GM12878 (cell line): ENCODE data around the gene MIEF1. TPM values are rescaled to one million over a fixed set of nuclear protein-coding genes. Genes with fewer than 3 reads are reported as not detected.

ENCODE experiments used
- CHD2 ChIP-seq: IDR thresholded peaks from 2 replicates; pipeline ENCODE4 v1.6.1; 2011; ENCODE audit warnings: low read depth, low read length, improper control_type of control experiment, borderline replicate concordance
- CREB1 ChIP-seq: IDR thresholded peaks from 2 replicates; pipeline ENCODE4 v1.6.1; 2012; ENCODE audit warnings: low read depth, mild to moderate bottlenecking, inconsistent platforms
- E2F8 ChIP-seq: fragments of 450-650 bp; IDR thresholded peaks from 2 replicates; pipeline ENCODE4 v1.6.1; 2018; ENCODE audit warnings: mild to moderate bottlenecking, low read depth, moderate library complexity; ENCODE audit not compliant: partially characterized antibody
- EGR1 ChIP-seq, 2 experiments: IDR thresholded peaks; 1 replicate in 1 of 2; 2 replicates in 1 of 2; pipeline ENCODE4 v1.6.1; 2011 to 2012; ENCODE audit warnings: low read depth in 2 of 2, low read length in 2 of 2, borderline replicate concordance in 1 of 2, mild to moderate bottlenecking in 1 of 2, moderate library complexity in 1 of 2
- IRF5 ChIP-seq: fragments of 450-650 bp; IDR thresholded peaks from 2 replicates; pipeline ENCODE4 v1.6.1; 2017; ENCODE audit warnings: borderline replicate concordance
- JUND ChIP-seq: IDR thresholded peaks from 2 replicates; pipeline ENCODE4 v1.6.1; 2012; ENCODE audit warnings: low read depth, mild to moderate bottlenecking, low read length, improper control_type of control experiment, moderate library complexity
- KAT2A ChIP-seq: conservative IDR thresholded peaks from 2 replicates; pipeline ENCODE4 v1.6.1; 2011; ENCODE audit warnings: low read depth, low read length; ENCODE audit not compliant: control insufficient read depth
- MXI1 ChIP-seq: fragments of 150-350 bp; IDR thresholded peaks from 2 replicates; pipeline ENCODE4 v1.6.1; 2011; ENCODE audit warnings: low read depth, mild to moderate bottlenecking, inconsistent platforms, low read length, improper control_type of control experiment
- PAX5 ChIP-seq: IDR thresholded peaks from 2 replicates; pipeline ENCODE4 v1.6.1; 2011; ENCODE audit warnings: low read depth, low read length, borderline replicate concordance
- POU2F2 ChIP-seq: IDR thresholded peaks from 3 replicates; pipeline ENCODE4 v1.6.1; 2011; ENCODE audit warnings: low read depth, mild to moderate bottlenecking, low read length, borderline replicate concordance
- RAD51 ChIP-seq: fragments of 450-650 bp; IDR thresholded peaks from 2 replicates; pipeline ENCODE4 v1.6.1; 2016; ENCODE audit warnings: moderate library complexity, mild to moderate bottlenecking, inconsistent platforms
- SRF ChIP-seq, 2 experiments: IDR thresholded peaks; 2 replicates each; pipeline ENCODE4 v1.6.1; 2011; ENCODE audit warnings: low read depth in 2 of 2, low read length in 2 of 2, mild to moderate bottlenecking in 1 of 2, moderate library complexity in 1 of 2
- SUPT20H ChIP-seq: IDR thresholded peaks from 2 replicates; pipeline ENCODE4 v1.6.1; 2011; ENCODE audit warnings: low read depth, mild to moderate bottlenecking, low read length, moderate library complexity, borderline replicate concordance; ENCODE audit not compliant: control insufficient read depth
- YY1 ChIP-seq: IDR thresholded peaks from 2 replicates; pipeline ENCODE4 v1.6.1; 2011; ENCODE audit warnings: low read depth, mild to moderate bottlenecking, low read length
- polyA plus RNA-seq, 11 experiments: library from polyadenylated mRNA; depleted of rRNA in 4 of 11; unstranded in 6 of 11; stranded (reverse) in 5 of 11; fragments of >200 nt; fragmentation: Nextera tagmentation in 4 of 11; fragmentation: Illumina TruSeq in 1 of 11; extraction: Ambion mirVana in 4 of 11; extraction: Trizol in 1 of 11; gene quantifications; 1 replicate in 1 of 11; 2 replicates in 10 of 11; pipeline versions ENCODE4 v1.2.1 to v1.2.3, GENCODE V29; 2011 to 2016; ENCODE audit warnings: inconsistent platforms in 2 of 11, missing spikeins in 2 of 11, low read depth in 1 of 11
- total RNA-seq, 4 experiments: library from RNA; depleted of rRNA in 3 of 4; stranded (reverse); fragments of >200 nt in 3 of 4; fragmentation: Illumina TruSeq in 1 of 4; extraction: Trizol in 1 of 4; gene quantifications; 2 replicates each; pipeline versions ENCODE4 v1.2.1 to v1.2.3, GENCODE V29; 2013 to 2021
- TF ChIP-seq, protein P1 (sequence below): fragments of 150-350 bp; IDR thresholded peaks from 2 replicates; pipeline ENCODE4 v1.6.1; 2016; ENCODE audit warnings: low read depth, low read length
- TF ChIP-seq, protein P2 (sequence below): fragments of 450-650 bp; IDR thresholded peaks from 2 replicates; pipeline ENCODE4 v1.6.1; 2017; ENCODE audit warnings: low read depth, mild to moderate bottlenecking, moderate library complexity
- TF ChIP-seq, protein P3 (sequence below): IDR thresholded peaks from 2 replicates; pipeline ENCODE4 v1.6.1; 2011; ENCODE audit warnings: mild to moderate bottlenecking, low read depth, low read length, moderate library complexity; ENCODE audit not compliant: insufficient replicate concordance

The MIEF1 gene
- total and polyA plus RNA-seq, 10 of the 15 experiments (the other 5 are each of a cell fraction or from before 2014, with no cell fraction given): 12.4 to 52.3 (median 29.3) TPM

DNA sequence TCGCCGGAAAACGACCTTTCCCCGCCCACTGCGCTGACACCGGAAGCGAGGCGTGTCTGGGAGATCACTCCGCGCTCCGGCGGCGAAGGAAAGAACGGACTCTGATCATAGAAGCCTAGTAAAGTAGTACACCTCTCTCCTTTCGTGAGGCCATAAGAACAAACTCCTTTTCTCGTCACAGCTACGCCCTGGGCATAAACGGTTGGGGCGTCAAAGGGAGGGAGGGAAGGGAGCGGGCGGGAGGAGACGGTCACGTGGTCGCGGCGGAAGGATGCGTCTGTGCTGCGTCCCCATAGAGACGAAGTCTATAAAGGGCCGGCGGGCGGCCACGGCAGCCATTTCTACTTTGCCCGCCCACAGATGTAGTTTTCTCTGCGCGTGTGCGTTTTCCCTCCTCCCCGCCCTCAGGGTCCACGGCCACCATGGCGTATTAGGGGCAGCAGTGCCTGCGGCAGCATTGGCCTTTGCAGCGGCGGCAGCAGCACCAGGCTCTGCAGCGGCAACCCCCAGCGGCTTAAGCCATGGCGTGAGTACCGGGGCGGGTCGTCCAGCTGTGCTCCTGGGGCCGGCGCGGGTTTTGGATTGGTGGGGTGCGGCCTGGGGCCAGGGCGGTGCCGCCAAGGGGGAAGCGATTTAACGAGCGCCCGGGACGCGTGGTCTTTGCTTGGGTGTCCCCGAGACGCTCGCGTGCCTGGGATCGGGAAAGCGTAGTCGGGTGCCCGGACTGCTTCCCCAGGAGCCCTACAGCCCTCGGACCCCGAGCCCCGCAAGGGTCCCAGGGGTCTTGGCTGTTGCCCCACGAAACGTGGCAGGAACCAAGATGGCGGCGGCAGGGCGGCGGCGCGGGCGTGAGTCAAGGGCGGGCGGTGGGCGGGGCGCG, 18.4 kb downstream of the MIEF1 start, which contains the start of gene ATF4 (continued):
- TF ChIP-seq JUND: peak; percentile 4; the same call in 1 of the 2 replicates
- peak; percentile 96 for TF ChIP-seq POU2F2
- no peak for TF ChIP-seq SUPT20H
- 0 out of 2 replicates have a peak, but pooled peaks have one; percentile 11 for TF ChIP-seq PAX5
- TF ChIP-seq E2F8: peak; percentile 84
- no peak for TF ChIP-seq CREB1
- peak; percentile 29 to 44; a peak in 1 of 4 replicates for TF ChIP-seq SRF (IDR thresholded peaks at IDR 0.05; ENCODE audit: low read depth in 2 of 2, low read length in 2 of 2)
- TF ChIP-seq CHD2: peak; percentile 88
- TF ChIP-seq MXI1: peak; percentile 81
- TF ChIP-seq RAD51: peak; percentile 99
- no peak for TF ChIP-seq KAT2A
- TF ChIP-seq, protein P1, sequence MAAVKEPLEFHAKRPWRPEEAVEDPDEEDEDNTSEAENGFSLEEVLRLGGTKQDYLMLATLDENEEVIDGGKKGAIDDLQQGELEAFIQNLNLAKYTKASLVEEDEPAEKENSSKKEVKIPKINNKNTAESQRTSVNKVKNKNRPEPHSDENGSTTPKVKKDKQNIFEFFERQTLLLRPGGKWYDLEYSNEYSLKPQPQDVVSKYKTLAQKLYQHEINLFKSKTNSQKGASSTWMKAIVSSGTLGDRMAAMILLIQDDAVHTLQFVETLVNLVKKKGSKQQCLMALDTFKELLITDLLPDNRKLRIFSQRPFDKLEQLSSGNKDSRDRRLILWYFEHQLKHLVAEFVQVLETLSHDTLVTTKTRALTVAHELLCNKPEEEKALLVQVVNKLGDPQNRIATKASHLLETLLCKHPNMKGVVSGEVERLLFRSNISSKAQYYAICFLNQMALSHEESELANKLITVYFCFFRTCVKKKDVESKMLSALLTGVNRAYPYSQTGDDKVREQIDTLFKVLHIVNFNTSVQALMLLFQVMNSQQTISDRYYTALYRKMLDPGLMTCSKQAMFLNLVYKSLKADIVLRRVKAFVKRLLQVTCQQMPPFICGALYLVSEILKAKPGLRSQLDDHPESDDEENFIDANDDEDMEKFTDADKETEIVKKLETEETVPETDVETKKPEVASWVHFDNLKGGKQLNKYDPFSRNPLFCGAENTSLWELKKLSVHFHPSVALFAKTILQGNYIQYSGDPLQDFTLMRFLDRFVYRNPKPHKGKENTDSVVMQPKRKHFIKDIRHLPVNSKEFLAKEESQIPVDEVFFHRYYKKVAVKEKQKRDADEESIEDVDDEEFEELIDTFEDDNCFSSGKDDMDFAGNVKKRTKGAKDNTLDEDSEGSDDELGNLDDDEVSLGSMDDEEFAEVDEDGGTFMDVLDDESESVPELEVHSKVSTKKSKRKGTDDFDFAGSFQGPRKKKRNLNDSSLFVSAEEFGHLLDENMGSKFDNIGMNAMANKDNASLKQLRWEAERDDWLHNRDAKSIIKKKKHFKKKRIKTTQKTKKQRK: no peak
- TF ChIP-seq IRF5: no peak
- TF ChIP-seq, protein P2, sequence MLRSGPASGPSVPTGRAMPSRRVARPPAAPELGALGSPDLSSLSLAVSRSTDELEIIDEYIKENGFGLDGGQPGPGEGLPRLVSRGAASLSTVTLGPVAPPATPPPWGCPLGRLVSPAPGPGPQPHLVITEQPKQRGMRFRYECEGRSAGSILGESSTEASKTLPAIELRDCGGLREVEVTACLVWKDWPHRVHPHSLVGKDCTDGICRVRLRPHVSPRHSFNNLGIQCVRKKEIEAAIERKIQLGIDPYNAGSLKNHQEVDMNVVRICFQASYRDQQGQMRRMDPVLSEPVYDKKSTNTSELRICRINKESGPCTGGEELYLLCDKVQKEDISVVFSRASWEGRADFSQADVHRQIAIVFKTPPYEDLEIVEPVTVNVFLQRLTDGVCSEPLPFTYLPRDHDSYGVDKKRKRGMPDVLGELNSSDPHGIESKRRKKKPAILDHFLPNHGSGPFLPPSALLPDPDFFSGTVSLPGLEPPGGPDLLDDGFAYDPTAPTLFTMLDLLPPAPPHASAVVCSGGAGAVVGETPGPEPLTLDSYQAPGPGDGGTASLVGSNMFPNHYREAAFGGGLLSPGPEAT: 0 out of 2 replicates have a peak, but pooled peaks have one; percentile 33
- TF ChIP-seq EGR1 (IDR thresholded peaks at IDR 0.05; ENCODE audit: borderline replicate concordance in 1 of 2, low read depth in 2 of 2, low read length in 2 of 2): peak in 1 of 2 experiments; percentile 56; a peak in 2 of 3 replicates
- TF ChIP-seq, protein P3, sequence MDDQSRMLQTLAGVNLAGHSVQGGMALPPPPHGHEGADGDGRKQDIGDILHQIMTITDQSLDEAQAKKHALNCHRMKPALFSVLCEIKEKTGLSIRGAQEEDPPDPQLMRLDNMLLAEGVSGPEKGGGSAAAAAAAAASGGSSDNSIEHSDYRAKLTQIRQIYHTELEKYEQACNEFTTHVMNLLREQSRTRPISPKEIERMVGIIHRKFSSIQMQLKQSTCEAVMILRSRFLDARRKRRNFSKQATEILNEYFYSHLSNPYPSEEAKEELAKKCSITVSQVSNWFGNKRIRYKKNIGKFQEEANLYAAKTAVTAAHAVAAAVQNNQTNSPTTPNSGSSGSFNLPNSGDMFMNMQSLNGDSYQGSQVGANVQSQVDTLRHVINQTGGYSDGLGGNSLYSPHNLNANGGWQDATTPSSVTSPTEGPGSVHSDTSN: peak; percentile 70
- TF ChIP-seq YY1: peak; percentile 98
